Stimulated activated naive CD8-positive, alpha-beta T cell treated with anti-CD3 and anti-CD28 coated beads, Interleukin-15, Interleukin-2, amounts not matched to agents 100 U/mL and 50 U/mL, for 24 hours (primary cell): ENCODE results near the gene AMN1.

Experiments used
- ATAC-seq: fragments of 150-1000 bp; cut with Tn5 transposase; one replicate; pipeline ENCODE4 v1.10.0; 2021
- DNase-seq: peaks from one replicate; pipeline ENCODE4 v3.0.0; 2021

Gene AMN1

GRCh38 chr12:31631023-31631724, 97.6 kb downstream of the AMN1 start:
- no peak for DNase-seq
- ATAC-seq, result no peak

- ATAC-seq (no peak), DNase-seq (no peak)
These were observed 98.8 kb downstream of the AMN1 start for GRCh38 chr12:31629756-31630732.

- ATAC-seq, result no peak
- no peak for DNase-seq
These were observed 101.3 kb downstream of the AMN1 start for GRCh38 chr12:31627456-31628054.

GRCh38 chr12:31626270-31626995, 102.4 kb downstream of the AMN1 start:
- DNase-seq (no peak), ATAC-seq (peak; percentile 28)

- ATAC-seq, result no peak
- DNase-seq, result no peak
These were observed 106.8 kb downstream of the AMN1 start for GRCh38 chr12:31622038-31622437.
